AG20443 (cell line): ENCODE results near the gene RPS21.

Source experiments
- DNase-seq: peaks from one replicate; pipeline ENCODE4 v3.0.0; 2012; ENCODE audit warnings: low spot score, mixed read lengths

The RPS21 gene

DNA sequence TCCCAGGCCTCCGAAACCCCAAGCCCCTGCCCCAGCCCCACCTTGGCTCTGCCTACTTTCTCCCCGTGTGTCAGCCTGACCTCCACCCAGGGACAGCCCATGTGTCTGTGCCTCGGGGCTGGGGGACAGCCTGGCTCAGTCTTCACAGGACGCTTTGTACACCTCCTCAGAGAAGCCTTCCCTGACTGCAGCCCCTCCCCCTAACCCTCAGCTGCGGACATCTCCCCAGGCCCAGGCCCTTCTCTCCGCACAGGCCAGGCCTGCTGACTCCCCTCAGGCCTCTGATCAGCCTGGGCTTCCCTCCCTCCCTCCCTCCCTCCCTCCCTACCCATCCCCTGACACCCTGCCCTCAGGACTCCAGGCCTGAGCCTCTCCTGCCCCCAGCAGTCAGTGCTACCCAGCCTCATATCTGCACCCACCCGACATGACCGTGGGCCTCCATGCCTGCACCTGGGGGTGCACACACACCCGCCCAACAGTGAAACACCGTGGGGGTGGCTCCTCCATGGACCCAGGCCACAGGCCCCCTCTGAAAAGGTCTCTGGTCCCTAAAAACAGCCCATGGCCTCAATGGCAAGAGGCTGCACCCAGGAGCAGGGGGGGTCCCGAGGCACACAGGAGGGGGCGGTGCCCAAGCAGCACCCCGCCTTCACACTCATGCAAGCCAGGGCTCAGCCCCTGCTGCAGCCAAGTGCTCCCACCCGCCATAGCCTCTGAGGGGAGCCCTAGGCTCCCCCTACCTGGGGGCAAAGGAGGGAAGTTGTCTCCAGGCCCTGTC lies 32.7 kb upstream of the RPS21 start:
- DNase-seq: no peak

DNA sequence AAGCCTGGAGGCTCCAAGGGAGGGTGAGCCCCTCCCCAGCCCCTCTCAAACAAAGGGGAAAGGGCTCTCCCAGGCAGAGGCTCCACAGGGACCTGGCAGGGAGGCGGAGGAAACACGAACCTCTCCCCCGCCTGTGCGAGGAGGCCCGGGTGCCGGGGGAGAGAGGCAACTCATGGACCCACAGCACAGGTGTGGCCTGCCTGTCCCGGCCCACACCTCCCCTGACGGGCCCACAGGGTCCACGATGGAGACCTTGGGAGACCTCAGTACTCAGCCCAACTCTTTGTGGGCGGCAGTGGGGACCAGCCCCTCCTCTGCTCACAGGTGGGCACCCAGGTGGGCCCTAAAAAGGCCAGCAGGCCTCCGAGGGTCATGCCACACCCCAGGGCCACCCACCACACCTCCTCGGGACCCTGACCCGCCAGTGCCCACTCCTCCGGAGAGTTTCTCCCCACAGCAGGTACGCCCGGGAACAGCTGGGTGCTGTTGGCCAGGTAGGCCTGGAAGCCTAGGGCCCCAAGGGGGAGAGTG lies 32.0 kb upstream of the RPS21 start:
- DNase-seq: no peak

DNA sequence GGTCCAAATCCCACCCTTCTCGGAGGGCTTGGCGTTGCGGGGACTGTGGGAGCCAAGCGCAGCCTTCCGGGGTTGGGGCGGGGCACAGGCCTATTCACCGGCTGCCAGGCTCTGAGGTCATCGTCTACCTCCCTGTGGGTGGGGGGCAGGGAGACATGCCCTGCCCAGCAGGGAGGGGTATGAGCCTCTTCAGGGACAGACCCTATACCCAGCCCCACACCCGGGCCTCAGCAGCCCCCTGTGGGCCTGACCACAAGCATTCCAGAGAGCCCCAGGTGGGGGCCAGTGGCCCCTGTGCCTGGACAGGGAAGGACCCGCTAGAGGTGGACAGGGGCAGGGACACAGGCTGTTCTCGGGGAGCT lies 31.4 kb upstream of the RPS21 start:
- peak; percentile 55 for DNase-seq

DNA sequence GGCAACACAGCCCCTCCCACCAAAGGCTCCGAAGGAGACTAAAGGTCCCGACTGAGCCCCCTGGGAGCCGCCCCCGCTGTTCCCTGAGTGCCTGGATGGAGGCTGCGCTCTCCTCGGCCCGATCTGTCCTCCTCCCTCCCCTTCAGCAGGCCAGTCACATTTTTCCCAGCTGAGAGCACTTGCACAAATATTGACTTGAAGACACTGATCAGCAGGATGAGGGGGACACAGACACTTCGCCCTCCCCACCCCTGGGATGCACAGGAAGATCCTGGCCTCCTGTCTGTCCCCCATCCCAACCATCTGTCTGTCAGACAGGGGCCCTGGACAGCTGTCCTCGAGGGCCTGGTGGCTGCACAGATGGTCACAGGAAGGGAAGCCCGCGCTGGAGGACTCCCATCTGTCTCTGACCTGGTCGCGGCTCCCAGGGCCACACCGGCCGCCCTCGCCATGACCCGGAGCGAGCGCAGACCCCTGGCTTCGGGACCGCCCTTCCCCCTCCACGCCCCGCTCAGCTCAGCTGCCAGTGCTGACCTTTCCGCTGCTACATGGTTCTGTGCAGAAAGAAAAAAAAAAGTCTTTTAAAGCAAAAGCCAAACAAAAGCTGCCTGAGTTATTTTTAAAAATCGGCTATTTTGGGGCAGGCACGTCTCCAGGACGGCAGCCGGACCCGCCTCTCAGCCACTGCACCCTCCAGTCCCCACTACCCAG lies 30.9 kb upstream of the RPS21 start:
- no peak for DNase-seq

DNA sequence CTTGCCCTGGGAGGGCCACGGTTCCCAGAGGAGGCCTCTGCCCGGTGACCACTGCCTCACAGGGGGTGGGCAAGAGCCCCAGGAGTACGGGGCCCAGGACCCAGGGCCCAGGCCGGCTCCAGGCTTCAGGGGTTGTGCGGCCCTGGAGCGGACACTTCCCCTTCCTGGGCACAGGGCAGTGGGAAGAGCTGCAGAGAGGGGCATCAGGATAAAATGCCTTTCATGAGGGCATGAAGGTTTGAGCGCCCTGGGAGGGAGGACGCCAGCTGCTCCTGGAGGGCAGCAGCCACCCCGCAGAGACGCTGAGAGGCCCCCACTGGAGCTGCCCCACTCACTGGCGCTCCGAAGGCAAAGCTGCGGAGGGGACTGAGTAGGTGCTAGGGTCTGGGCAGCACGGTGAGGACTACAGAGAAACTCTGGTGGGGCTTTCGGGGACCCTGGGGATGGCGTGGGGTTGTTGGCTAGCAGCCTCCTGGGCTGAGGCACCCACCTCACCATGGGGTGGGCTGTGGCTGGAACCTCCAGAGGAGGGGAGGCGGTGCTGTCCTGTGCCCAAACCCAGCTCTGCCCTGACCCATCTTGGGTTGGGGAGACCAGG lies 30.2 kb upstream of the RPS21 start:
- no peak for DNase-seq

DNA sequence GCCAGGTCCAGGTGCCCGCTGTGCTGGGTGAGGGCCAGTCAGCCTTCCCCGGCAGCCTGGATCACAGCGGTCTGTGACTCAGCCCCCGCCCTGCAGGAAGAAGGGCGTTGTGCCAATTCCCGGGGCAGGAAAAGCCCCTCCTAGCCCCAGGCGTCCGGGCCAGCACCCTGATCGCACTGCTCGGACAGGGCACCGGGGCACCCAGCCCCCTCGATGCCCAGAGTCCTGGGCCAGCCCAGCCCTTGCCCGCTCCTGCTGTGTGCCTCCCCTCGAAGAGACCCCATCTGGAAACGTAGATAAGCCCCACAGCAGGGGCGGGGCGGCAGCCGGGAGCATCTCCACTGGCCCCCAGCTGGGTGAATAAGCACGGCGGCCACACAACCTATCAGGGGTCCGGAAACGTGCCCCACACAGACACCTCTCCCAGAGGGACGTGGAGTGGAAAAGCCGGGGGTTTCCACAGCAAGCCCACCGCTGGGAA lies 29.7 kb upstream of the RPS21 start:
- peak; percentile 86 for DNase-seq

DNA sequence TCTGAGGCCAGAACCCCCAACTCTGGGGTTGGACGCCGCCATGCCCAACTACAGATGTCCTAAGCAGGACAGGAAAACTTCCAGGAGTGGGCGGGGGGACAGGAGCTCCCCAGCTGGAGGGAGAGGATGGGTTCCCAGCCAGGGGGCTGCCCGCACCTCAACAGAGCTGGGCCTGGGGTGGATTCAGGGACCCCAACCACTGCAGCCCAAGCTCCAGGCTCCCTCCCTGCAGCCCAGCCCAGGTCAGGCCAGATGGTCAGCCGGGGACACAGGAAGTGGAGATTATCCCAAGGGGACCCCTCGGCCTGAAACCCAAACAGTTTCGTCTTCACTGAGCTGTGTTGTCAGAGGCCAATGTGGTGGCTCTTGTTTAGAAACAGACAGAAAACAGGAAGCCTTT lies 29.2 kb upstream of the RPS21 start:
- DNase-seq: no peak

DNA sequence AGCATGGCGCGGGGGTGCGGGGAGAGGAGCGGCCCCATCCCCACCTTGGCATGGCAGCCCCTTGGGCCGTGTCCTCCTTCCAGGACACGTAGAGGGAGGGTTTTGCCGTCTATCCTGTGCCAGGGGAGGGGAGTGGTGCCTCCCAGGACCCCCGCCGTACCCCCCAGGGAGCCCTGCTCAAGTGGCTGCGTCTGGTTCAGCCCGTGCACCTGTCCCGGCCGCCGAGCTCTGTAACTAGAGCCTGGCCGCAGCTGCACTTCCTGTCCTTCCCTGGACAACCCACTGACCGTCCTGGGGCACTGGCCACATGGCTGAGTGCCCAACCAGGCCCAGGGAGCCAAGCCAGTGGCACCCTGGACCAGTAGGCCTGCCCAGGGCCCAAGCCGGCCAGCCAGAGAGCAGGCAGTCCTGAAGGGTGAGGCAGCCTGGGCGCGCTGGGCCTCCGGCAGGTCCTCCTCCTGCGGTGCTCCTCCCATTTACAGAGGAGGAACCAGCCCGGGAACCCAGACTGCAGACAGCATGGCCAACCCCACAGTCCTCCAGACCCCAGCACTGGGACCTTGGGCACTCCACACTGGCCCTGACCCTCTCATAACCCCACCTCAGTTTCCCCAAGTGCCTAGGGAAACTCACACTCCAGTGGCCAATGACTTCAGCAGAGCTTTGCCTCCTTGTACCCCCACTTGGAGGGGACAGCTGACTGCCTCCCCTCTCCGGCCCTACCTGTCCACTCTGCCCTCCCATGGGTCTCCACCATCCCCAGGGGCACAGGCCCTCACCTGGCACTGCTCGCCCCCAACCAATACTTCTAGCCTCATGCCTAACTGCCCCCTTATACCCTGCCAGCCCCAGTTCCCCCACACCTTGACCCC lies 28.5 kb upstream of the RPS21 start:
- DNase-seq: no peak

DNA sequence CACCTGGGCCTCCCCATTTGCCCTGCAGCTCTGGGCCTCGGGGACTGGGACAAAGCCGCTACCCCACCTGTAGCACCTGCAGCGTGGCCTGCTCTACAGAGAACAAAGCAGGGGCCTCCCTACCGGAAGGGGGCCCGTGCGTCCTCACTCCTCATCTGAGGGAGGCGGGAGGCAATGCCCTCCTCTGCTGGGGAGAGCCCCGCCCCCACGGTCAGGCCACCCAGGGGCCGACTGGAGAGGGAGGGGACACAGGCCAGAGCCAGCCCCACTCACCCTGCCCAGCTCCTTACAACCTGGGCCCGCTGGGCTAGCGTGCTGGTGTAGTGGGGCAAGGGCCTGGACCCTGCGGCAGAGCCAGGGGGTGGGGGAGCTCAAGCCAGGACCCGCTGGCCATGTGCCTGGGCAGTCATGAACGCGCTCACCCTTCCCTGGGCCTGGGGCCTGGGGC lies 27.8 kb upstream of the RPS21 start:
- no peak for DNase-seq

DNA sequence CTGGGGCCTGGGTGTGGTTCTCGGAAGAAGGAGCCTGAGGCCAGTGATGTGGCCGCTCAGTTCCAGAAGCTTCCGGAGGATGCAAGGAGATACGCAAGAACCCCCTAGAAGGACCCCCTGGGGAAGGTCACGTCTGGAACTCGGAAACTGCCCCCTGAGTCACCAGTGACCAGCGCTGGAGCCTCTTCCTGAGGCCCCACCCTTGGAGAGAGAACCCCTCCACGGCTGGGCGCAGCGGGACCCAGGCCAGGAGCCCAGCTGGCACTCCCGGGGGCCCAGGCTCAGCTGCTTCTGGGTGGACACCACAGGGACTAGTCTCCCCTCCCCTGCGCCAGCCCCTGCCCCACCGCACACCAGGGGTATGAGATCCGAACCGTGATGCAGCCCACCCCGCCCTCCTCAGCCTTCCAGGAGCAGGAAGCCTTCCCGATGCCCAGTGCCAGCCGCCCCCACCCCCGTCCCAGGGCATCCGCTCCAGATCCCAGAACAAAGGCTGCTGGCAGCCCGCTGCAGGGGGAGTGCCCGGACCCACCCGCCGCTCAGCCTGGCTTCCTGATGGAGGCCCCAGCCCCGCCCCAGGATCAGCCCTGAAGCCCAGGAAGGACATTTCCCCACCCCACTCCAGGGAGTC lies 27.3 kb upstream of the RPS21 start:
- no peak for DNase-seq

DNA sequence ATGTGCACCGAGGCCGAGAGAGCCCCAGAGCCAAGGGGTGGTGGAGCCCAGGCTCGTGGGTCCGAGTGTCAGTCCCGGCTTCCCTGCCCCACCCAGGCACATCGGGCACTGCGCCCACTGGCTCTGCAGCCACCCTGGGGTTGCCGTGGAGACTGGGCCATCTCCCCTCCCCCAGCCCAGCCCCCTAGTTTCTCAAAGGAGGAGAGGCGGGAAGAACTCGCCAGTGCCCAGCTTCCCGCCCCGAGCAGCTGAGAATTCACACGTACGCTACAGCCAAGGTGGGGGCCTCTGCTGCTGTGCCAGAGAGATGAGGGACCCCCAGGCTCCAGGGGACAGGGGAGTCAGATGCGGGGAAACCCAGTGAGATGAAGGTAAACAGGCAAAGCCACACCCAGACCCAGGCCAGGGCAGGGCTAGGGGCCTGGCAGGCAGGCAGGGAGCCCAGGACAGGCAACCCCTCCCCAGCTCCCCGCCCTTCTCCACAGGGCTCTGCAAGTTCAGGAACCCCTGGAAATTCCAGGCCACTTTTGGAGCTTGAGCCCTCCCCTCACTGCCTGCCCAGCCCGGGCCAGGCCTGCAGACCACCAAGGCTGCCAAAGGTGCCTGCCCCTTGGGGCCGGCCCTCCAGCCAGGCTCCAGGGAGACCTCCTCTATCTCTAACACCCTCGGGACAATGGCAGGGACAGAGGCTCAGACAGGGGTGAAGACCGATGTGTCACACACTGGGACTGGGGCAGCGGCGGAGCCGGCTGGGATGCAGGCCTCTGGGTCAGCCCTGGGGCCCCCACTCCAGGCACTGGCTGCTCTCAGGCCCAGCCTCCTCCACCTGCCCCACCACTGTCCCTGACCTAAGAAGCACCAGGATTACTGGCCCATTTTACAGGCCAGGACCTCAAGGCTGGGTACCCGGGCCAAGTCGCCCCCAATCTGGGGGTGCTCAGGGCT lies 25.8 kb upstream of the RPS21 start:
- DNase-seq: no peak

DNA sequence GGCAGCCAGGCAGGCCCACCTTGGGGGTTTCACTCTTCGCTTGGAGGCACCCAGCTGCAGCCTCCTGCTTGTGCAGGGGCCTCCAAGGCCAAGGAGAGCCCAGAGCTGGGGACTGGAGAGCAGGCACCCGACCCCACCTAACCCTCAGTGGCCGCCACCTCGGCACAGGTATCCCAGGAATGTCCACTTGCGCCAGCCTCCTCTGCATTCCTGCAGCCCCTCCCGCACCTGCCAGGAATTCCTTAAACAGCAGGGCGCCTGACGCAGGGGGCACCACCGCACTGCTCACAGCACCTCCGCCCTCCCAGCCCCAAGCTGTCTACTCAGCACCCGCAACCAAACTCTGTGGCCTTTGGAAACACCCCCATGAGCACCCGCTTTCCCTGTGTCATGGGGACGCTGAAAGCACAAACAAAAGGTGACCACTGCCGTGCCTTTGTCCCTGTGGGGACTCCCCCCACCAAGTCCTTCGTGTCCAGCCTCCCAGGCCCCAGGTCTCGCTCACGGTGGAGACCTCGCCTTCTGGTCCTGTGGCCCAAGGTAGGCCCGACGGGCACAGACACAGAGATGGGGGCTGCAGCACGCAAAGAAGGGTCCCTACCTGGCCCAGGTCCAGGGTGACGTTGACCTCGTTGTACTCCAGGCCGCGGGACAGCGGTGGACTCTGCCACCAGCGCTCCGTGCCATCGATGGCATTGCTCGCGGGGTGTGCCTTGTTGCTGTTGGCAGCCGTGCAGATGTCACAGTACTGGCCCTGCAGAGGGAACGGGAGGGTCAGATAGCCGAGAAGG lies 24.9 kb upstream of the RPS21 start:
- no peak for DNase-seq

DNA sequence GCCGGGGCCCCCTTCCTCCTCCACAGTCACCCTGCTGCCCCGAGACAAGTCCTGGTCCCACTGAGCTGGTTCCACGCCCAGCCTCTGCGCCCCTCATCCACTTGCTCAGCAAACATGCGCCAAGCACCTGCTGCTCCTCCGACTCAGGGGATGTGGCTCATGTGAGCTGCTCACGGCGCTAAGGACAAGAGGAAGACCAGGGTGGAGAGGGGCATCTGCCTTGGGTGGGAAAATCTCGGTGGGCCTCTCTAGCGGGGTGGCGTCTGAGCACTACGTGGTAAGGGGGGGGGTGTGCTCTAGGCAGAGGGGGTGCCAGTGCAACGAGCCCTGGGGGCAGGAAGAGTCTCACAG lies 24.3 kb upstream of the RPS21 start:
- no peak for DNase-seq

DNA sequence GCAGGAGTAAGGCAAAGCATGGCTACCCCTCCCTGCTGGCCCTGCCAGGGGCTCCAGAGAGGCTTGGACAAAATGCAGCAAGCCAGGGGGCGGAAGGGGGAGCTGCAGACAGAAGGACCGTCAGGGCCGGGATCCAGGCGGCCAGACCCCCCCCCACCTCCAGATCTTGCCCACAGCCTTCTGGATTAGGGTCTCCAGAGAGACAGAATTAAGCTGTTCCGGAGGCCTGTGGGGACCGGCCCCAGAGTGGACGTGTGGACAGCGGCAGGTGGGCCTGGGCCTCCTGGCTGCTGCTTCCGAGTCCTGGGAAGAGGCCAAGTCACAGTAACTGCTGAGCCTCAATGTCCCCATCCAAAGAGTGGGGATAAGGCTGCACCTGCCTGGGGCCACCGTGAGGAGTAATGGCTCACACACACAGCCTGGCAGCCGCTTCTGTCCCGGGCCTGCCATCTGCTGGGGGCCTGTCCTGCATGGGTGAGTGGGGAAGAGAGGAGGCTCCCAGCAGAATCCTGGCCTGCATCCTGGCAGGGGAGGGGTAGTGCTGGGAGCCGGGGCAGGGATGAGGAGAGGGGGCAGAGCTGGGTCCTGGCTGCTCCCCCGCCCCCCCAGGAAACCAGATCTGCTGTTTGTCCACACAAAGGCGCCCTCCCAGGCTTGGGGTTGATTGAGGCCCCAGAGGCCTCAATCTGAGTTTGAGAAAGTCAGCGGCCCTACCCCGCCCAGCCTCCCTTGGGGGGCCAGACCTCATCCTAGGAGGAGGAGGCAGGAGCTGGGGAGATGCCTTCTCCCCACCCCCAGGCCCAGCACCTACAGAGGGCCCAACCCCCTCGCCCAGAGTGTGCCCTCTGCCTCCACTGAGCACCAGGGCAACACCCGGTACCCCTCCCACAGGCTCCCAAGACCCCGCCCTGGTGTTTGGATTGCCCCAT lies 23.6 kb upstream of the RPS21 start:
- no peak for DNase-seq

DNA sequence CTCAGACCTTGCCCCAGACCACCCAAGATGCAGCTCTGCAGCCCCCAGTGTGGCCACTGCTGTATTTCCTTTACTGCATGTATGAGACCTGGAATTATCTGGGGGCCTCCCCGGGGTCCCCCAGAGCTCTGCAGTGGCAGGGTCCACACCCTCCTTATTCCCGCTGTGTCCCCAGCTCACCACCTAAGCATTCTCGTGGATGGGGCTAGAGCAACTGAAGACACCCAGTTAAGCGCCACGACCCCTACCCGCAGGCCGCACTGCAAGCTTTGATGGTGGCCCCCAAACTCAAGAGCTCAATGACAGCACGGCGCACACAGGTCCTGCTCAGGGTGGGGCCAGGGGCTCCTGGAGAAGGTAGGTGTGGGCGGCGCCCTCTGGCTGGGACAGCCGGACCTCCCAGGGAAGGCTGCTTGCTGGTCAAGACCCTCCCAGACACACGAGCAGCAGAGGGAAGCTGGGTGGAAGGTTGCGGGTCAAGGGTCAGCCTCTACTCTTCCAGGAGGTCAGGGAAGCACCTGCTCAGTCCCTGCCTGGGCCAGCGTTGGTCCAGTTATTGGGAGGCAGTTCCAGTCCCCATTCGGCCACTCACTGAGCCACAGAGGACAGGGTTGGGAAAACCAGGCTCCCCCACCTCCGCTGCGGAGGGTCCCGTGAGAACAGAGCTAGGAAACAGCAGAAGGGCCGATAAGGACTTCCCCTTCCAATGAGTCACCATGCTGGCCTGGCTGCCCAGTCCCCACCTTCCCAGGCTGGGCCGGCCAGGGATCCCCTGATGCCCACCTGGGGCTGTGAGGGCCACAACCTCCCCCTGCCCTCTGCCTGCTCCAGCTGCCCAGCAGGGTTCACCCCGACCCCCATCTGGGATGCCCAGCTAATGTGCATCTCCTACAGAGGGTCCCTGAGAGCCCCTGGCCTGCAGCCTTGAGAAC lies 22.7 kb upstream of the RPS21 start:
- no peak for DNase-seq

DNA sequence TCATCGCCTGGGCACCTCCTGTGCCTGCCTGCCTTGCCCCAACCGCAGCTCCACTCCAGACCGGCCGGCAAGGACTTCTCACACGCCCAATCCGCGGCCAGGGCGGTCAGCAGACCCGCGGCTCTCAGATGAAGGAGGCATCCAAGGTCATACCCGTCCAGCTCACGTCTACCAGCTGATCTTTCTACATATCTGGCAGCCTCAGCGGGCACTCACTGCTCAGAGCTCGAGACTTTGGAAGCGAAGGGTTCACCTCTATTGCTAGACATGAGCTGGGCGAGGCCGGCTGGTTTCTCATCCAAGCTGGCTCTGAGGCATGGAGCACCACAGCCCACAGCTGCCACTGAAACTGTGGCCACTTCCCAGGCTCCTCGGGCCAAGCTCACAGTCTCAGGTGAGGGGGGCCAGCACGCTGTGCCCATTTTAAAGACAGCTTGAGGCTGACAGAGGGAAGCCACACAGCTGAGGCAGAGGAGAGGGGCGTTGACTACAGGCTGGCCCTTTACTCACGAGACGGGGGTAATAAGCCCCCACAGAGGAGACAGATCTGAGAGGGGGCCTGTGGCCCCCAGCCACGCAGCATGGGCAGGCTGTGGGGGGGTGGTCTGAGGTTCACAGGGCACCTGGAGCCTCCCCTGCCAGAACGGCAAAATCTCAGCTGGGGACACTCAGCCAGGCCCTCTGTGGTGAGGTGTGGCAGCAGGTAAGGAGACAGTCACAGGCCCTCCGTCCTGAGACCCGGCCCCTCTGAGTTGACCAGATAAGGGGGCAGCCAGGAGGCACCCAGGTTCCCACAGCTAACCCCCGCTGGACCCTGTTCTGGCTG lies 21.8 kb upstream of the RPS21 start:
- no peak for DNase-seq
